ENCODE data around the gene MAP4K4. TPM values are rescaled to one million over a fixed set of nuclear protein-coding genes. Genes with fewer than 3 reads are reported as not detected.

The MAP4K4 gene
- total RNA-seq, 1 donor from 2014 or later: 36.8 TPM

- H3K27me3 Mint-ChIP-seq (ENCODE audit: low read depth): no peaks in the 10 kb centered on the region
- peaks cover 57% of the 10 kb centered on the region for H3K36me3 Mint-ChIP-seq (ENCODE audit: low read depth)
- no peaks in the 10 kb centered on the region for H3K9me3 Mint-ChIP-seq
- DNase-seq (ENCODE audit: low spot score): no peak
- no peak overlapping the region for H3K4me3 Mint-ChIP-seq (ENCODE audit: low read depth)
- peaks cover 4% of the 10 kb centered on the region for H3K4me1 Mint-ChIP-seq (ENCODE audit: low read depth)
- no peak overlapping the region for H3K27ac Mint-ChIP-seq
- intact Hi-C loops (cut with micrococcal nuclease): no loop called here
Measured at GRCh38 chr2:101859604-101860003, 162.1 kb downstream of the MAP4K4 start.

GRCh38 chr2:101860157-101860556 lies 162.7 kb downstream of the MAP4K4 start:
- no peaks in the 10 kb centered on the region for H3K9me3 Mint-ChIP-seq
- peaks cover 62% of the 10 kb centered on the region for H3K36me3 Mint-ChIP-seq (ENCODE audit: low read depth)
- DNase-seq (ENCODE audit: low spot score): no peak
- intact Hi-C loops (cut with micrococcal nuclease): no loop called here
- H3K4me1 Mint-ChIP-seq (ENCODE audit: low read depth): peaks cover 4% of the 10 kb centered on the region
- no peak overlapping the region for H3K4me3 Mint-ChIP-seq (ENCODE audit: low read depth)
- H3K27me3 Mint-ChIP-seq (ENCODE audit: low read depth): no peaks in the 10 kb centered on the region
- H3K27ac Mint-ChIP-seq: no peak overlapping the region

GRCh38 chr2:101860782-101861181 lies 163.3 kb downstream of the MAP4K4 start:
- no peak for DNase-seq (ENCODE audit: low spot score)
- no peak overlapping the region for H3K27ac Mint-ChIP-seq
- H3K27me3 Mint-ChIP-seq (ENCODE audit: low read depth): no peaks in the 10 kb centered on the region
- H3K36me3 Mint-ChIP-seq (ENCODE audit: low read depth): peaks cover 64% of the 10 kb centered on the region
- intact Hi-C loops (cut with micrococcal nuclease): no loop called here
- peaks cover 4% of the 10 kb centered on the region for H3K4me1 Mint-ChIP-seq (ENCODE audit: low read depth)
- no peak overlapping the region for H3K4me3 Mint-ChIP-seq (ENCODE audit: low read depth)
- H3K9me3 Mint-ChIP-seq: no peaks in the 10 kb centered on the region

GRCh38 chr2:101861382-101861781 lies 163.9 kb downstream of the MAP4K4 start:
- Mint-ChIP-seq H3K4me3 (ENCODE audit: low read depth) (no peak overlapping the region), H3K4me1 (ENCODE audit: low read depth) (peaks cover 4% of the 10 kb centered on the region), H3K9me3 (no peaks in the 10 kb centered on the region), H3K27me3 (ENCODE audit: low read depth) (no peaks in the 10 kb centered on the region), H3K27ac (no peak overlapping the region), H3K36me3 (ENCODE audit: low read depth) (peaks cover 65% of the 10 kb centered on the region)
- DNase-seq (ENCODE audit: low spot score): no peak
- intact Hi-C loops (cut with micrococcal nuclease): no loop called here

- Mint-ChIP-seq H3K36me3 (ENCODE audit: low read depth) (peaks cover 75% of the 10 kb centered on the region), H3K27ac (no peak overlapping the region), H3K27me3 (ENCODE audit: low read depth) (no peaks in the 10 kb centered on the region), H3K4me1 (ENCODE audit: low read depth) (peaks cover 2% of the 10 kb centered on the region), H3K4me3 (ENCODE audit: low read depth) (no peak overlapping the region), H3K9me3 (no peaks in the 10 kb centered on the region)
- no peak for DNase-seq (ENCODE audit: low spot score)
- intact Hi-C loops (cut with micrococcal nuclease): no loop called here
Measured at GRCh38 chr2:101863534-101863933, 166.0 kb downstream of the MAP4K4 start.

- peaks cover 2% of the 10 kb centered on the region for H3K4me1 Mint-ChIP-seq (ENCODE audit: low read depth)
- no peaks in the 10 kb centered on the region for H3K9me3 Mint-ChIP-seq
- H3K4me3 Mint-ChIP-seq (ENCODE audit: low read depth): no peak overlapping the region
- no peak for DNase-seq (ENCODE audit: low spot score)
- intact Hi-C loops (cut with micrococcal nuclease): no loop called here
- H3K27me3 Mint-ChIP-seq (ENCODE audit: low read depth): no peaks in the 10 kb centered on the region
- H3K27ac Mint-ChIP-seq: no peak overlapping the region
- peaks cover 80% of the 10 kb centered on the region for H3K36me3 Mint-ChIP-seq (ENCODE audit: low read depth)
Measured at GRCh38 chr2:101864426-101864825, 166.9 kb downstream of the MAP4K4 start.

- intact Hi-C loops (cut with micrococcal nuclease): no loop called here
- H3K9me3 Mint-ChIP-seq: no peaks in the 10 kb centered on the region
- no peak for DNase-seq (ENCODE audit: low spot score)
- H3K27me3 Mint-ChIP-seq (ENCODE audit: low read depth): no peaks in the 10 kb centered on the region
- no peak overlapping the region for H3K27ac Mint-ChIP-seq
- H3K4me3 Mint-ChIP-seq (ENCODE audit: low read depth): no peak overlapping the region
- H3K4me1 Mint-ChIP-seq (ENCODE audit: low read depth): peaks cover 4% of the 10 kb centered on the region
- H3K36me3 Mint-ChIP-seq (ENCODE audit: low read depth): peaks cover 88% of the 10 kb centered on the region
Measured at GRCh38 chr2:101868525-101868924, 171.0 kb downstream of the MAP4K4 start.

GRCh38 chr2:101869527-101869926 lies 172.0 kb downstream of the MAP4K4 start:
- Mint-ChIP-seq H3K27ac (no peak overlapping the region), H3K4me1 (ENCODE audit: low read depth) (peaks cover 8% of the 10 kb centered on the region), H3K27me3 (ENCODE audit: low read depth) (no peaks in the 10 kb centered on the region), H3K4me3 (ENCODE audit: low read depth) (no peak overlapping the region), H3K36me3 (ENCODE audit: low read depth) (peaks cover 89% of the 10 kb centered on the region), H3K9me3 (no peaks in the 10 kb centered on the region)
- no peak for DNase-seq (ENCODE audit: low spot score)
- intact Hi-C loops (cut with micrococcal nuclease): no loop called here

- intact Hi-C loops (cut with micrococcal nuclease): no loop called here
- Mint-ChIP-seq H3K36me3 (ENCODE audit: low read depth) (peaks cover 89% of the 10 kb centered on the region), H3K4me1 (ENCODE audit: low read depth) (peaks cover 8% of the 10 kb centered on the region), H3K9me3 (no peaks in the 10 kb centered on the region), H3K27me3 (ENCODE audit: low read depth) (no peaks in the 10 kb centered on the region), H3K27ac (no peak overlapping the region), H3K4me3 (ENCODE audit: low read depth) (no peak overlapping the region)
- DNase-seq (ENCODE audit: low spot score): no peak
Measured at GRCh38 chr2:101870444-101870843, 172.9 kb downstream of the MAP4K4 start.

GRCh38 chr2:101871480-101871879 lies 174.0 kb downstream of the MAP4K4 start:
- no peak for DNase-seq (ENCODE audit: low spot score)
- Mint-ChIP-seq H3K27ac (no peak overlapping the region), H3K4me1 (ENCODE audit: low read depth) (peaks cover 8% of the 10 kb centered on the region), H3K4me3 (ENCODE audit: low read depth) (no peak overlapping the region), H3K9me3 (no peaks in the 10 kb centered on the region), H3K27me3 (ENCODE audit: low read depth) (no peaks in the 10 kb centered on the region), H3K36me3 (ENCODE audit: low read depth) (peaks cover 91% of the 10 kb centered on the region)
- intact Hi-C loops (cut with micrococcal nuclease): no loop called here

- intact Hi-C loops (cut with micrococcal nuclease): no loop called here
- no peak for DNase-seq (ENCODE audit: low spot score)
- no peak overlapping the region for H3K27ac Mint-ChIP-seq
- peaks cover 89% of the 10 kb centered on the region for H3K36me3 Mint-ChIP-seq (ENCODE audit: low read depth)
- H3K4me3 Mint-ChIP-seq (ENCODE audit: low read depth): no peak overlapping the region
- peaks cover 8% of the 10 kb centered on the region for H3K4me1 Mint-ChIP-seq (ENCODE audit: low read depth)
- no peaks in the 10 kb centered on the region for H3K9me3 Mint-ChIP-seq
- no peaks in the 10 kb centered on the region for H3K27me3 Mint-ChIP-seq (ENCODE audit: low read depth)
Measured at GRCh38 chr2:101872480-101872879, 175.0 kb downstream of the MAP4K4 start.

- no peaks in the 10 kb centered on the region for H3K27me3 Mint-ChIP-seq (ENCODE audit: low read depth)
- peaks cover 87% of the 10 kb centered on the region for H3K36me3 Mint-ChIP-seq (ENCODE audit: low read depth)
- H3K27ac Mint-ChIP-seq: no peak overlapping the region
- intact Hi-C loops (cut with micrococcal nuclease): loop anchor here (1.0 kb wide), 1 partner anchor 454 kb away; no protein-coding TSS in a partner anchor
- no peak overlapping the region for H3K4me3 Mint-ChIP-seq (ENCODE audit: low read depth)
- peaks cover 8% of the 10 kb centered on the region for H3K4me1 Mint-ChIP-seq (ENCODE audit: low read depth)
- no peaks in the 10 kb centered on the region for H3K9me3 Mint-ChIP-seq
- no peak for DNase-seq (ENCODE audit: low spot score)
Measured at GRCh38 chr2:101873543-101873942, 176.0 kb downstream of the MAP4K4 start.

GRCh38 chr2:101874069-101874468 lies 176.6 kb downstream of the MAP4K4 start:
- Mint-ChIP-seq H3K27me3 (ENCODE audit: low read depth) (no peaks in the 10 kb centered on the region), H3K27ac (no peak overlapping the region), H3K36me3 (ENCODE audit: low read depth) (peaks cover 84% of the 10 kb centered on the region), H3K9me3 (no peaks in the 10 kb centered on the region), H3K4me3 (ENCODE audit: low read depth) (no peak overlapping the region), H3K4me1 (ENCODE audit: low read depth) (peaks cover 8% of the 10 kb centered on the region)
- intact Hi-C loops (cut with micrococcal nuclease): no loop called here
- no peak for DNase-seq (ENCODE audit: low spot score)

GRCh38 chr2:101879466-101879865 lies 182.0 kb downstream of the MAP4K4 start:
- no peak for DNase-seq (ENCODE audit: low spot score)
- intact Hi-C loops (cut with micrococcal nuclease): no loop called here
- Mint-ChIP-seq H3K4me3 (ENCODE audit: low read depth) (no peak overlapping the region), H3K36me3 (ENCODE audit: low read depth) (peaks cover 71% of the 10 kb centered on the region), H3K9me3 (no peaks in the 10 kb centered on the region), H3K4me1 (ENCODE audit: low read depth) (peaks cover 8% of the 10 kb centered on the region), H3K27me3 (ENCODE audit: low read depth) (no peaks in the 10 kb centered on the region), H3K27ac (no peak overlapping the region)
